Duodenal mucosa (tissue), 2 donors: ENCODE measurements around the gene SLC8A2.

ENCODE experiments used
- H3K27ac ChIP-seq: one replicate; pipeline ENCODE4 v1.7.0; 2013; ENCODE audit warnings: low read depth, low read length
- H3K27me3 ChIP-seq, 2 donors: one replicate each; pipeline ENCODE4 v1.7.0; 2013; ENCODE audit warnings: low read length in 2 of 2, control low read depth in 1 of 2; ENCODE audit not compliant: insufficient read depth in 2 of 2, control insufficient read depth in 1 of 2
- H3K36me3 ChIP-seq, 2 donors: one replicate each; pipeline ENCODE4 v1.7.0; 2013; ENCODE audit warnings: low read length in 2 of 2, control low read depth in 1 of 2; ENCODE audit not compliant: insufficient read depth in 2 of 2, control insufficient read depth in 1 of 2
- H3K4me1 ChIP-seq, 2 donors: one replicate each; pipeline ENCODE4 v1.7.0; 2013; ENCODE audit warnings: low read length in 2 of 2, control low read depth in 1 of 2; ENCODE audit not compliant: insufficient read depth in 2 of 2, control insufficient read depth in 1 of 2
- H3K4me3 ChIP-seq, 2 donors: one replicate each; pipeline ENCODE4 v1.7.0; 2013; ENCODE audit warnings: low read length in 2 of 2, low read depth in 1 of 2
- H3K9ac ChIP-seq, 2 donors: one replicate each; pipeline ENCODE4 v1.7.0; 2013; ENCODE audit warnings: low read length in 2 of 2, low read depth in 1 of 2
- H3K9me3 ChIP-seq, 2 donors: one replicate each; pipeline ENCODE4 v1.7.0; 2013; ENCODE audit warnings: low read length in 2 of 2, control low read depth in 1 of 2; ENCODE audit not compliant: control insufficient read depth in 1 of 2

SLC8A2 gene

GRCh38 chr19:47433121-47433520 lies 38.6 kb downstream of the SLC8A2 start:
- no peak overlapping the region for H3K9ac ChIP-seq
- H3K9me3 ChIP-seq, result no peaks in the 10 kb centered on the region
- H3K4me3 ChIP-seq, result no peak overlapping the region
- peaks cover 4 to 15% of the 10 kb centered on the region in 2 donors for H3K4me1 ChIP-seq
- no peaks in the 10 kb centered on the region for H3K36me3 ChIP-seq
- H3K27ac ChIP-seq, result no peak overlapping the region
- H3K27me3 ChIP-seq, result peaks cover 34 to 36% of the 10 kb centered on the region in 2 donors

GRCh38 chr19:47432499-47432898 lies 39.2 kb downstream of the SLC8A2 start:
- peaks cover 34 to 36% of the 10 kb centered on the region in 2 donors for H3K27me3 ChIP-seq
- H3K9me3 ChIP-seq, result no peaks in the 10 kb centered on the region
- no peak overlapping the region for H3K9ac ChIP-seq
- H3K27ac ChIP-seq, result no peak overlapping the region
- no peak overlapping the region for H3K4me3 ChIP-seq
- no peaks in the 10 kb centered on the region for H3K36me3 ChIP-seq
- H3K4me1 ChIP-seq, result peaks cover 5 to 21% of the 10 kb centered on the region in 2 donors

DNA sequence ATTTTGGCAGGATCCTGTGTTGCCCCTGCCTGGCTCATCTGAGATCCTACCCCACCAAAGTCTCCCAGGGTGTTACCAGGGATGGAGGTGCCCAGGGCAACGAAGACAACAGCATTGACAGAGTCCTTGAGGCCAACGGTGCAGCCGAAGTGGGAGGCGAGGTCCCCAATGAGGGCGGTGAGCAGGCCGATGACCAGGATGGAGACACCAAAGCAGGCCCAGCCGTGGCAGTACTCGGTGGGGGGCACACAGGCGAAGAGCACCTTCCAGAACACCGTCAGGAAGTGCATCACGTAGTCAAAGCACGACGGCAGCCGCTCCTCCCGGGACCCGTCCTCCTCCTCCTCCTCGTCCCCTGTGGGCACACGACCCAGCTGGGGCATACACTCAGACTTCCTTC lies 39.6 kb downstream of the SLC8A2 start:
- H3K4me3 ChIP-seq, result no peak overlapping the region
- no peak overlapping the region for H3K9ac ChIP-seq
- no peak overlapping the region for H3K27ac ChIP-seq
- H3K4me1 ChIP-seq, result peaks cover 9 to 25% of the 10 kb centered on the region in 2 donors
- no peaks in the 10 kb centered on the region for H3K36me3 ChIP-seq
- peaks cover 34% of the 10 kb centered on the region in 2 donors for H3K27me3 ChIP-seq
- H3K9me3 ChIP-seq, result no peaks in the 10 kb centered on the region

- H3K36me3 ChIP-seq, result no peaks in the 10 kb centered on the region
- H3K4me3 ChIP-seq, result peak overlapping the region in 1 of 2 donors; percentile 51
- H3K9ac ChIP-seq, result peak overlapping the region in 1 of 2 donors; percentile 18
- H3K9me3 ChIP-seq, result no peaks in the 10 kb centered on the region
- H3K4me1 ChIP-seq, result peaks cover 10 to 26% of the 10 kb centered on the region in 2 donors
- peaks cover 26 to 34% of the 10 kb centered on the region in 2 donors for H3K27me3 ChIP-seq
- H3K27ac ChIP-seq, result no peak overlapping the region
Observed at GRCh38 chr19:47430041-47430802, 41.5 kb downstream of the SLC8A2 start.

DNA sequence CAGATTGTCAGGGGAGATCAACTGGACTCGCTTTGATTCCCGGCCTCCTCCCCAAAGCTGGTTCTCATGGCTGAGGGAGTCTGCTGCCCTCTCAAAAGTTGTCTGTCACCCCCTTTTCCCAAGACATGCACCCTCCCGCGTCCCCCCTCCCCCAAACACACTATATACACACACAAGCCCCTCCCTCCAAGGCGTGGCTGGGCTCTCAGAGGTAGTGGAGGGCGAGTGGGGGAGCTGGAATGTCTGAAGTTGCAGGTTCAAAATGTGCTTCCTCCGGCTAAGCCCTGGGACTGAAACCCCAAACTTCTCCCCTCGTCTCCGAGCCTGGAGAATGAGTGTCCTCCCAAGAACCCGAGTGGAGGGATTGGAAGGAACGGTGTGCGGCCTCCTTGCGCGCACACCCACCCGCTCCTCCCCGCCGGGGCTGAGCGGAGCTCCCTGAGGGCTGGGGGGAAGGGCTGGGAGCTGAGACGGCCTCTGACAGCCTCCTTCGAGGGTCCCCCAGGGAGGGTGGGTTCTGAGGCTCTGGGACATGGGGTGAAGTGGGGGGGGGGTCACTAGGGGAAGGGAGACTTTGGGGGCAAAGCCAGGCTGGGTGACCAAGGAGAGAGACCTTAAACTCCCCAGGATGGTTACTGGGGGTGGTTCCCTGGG lies 42.4 kb downstream of the SLC8A2 start:
- no peak overlapping the region for H3K9ac ChIP-seq
- peaks cover 10 to 26% of the 10 kb centered on the region in 2 donors for H3K4me1 ChIP-seq
- H3K36me3 ChIP-seq, result no peaks in the 10 kb centered on the region
- H3K4me3 ChIP-seq, result no peak overlapping the region
- no peak overlapping the region for H3K27ac ChIP-seq
- H3K9me3 ChIP-seq, result no peaks in the 10 kb centered on the region
- peaks cover 23 to 33% of the 10 kb centered on the region in 2 donors for H3K27me3 ChIP-seq

DNA sequence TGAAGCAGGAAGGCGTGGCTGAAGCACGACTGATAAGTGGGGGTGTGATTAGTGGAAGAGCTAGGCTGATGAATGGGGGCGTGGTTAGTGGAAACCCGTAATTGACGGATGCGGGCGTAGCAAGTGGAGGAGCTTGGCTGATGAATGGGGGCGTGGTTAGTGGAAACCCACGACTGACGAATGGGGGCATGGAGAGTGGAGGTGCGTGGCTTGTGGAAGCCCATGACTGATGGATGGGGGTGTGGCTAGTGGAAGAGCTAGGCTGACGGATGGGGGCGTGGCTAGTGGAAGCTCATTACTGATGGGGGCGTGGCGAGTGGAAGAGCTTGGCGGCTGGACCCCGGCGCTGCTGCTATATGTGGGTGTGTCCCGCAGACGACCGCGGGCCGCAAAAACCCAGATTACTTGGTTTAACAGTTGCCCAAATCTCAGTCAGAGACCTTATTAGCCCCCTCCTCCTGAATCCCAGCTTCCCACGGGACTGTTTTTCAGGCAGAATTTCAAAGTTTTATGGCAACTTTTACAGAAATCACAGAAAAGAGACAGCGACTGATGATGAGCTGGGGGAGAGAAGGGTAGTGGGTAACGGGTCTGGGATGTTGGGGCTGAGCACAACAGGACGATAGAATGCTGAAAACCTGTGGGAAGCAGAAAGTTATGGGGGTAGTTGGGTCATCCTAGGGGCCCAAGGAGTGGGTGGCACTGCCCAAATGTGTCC lies 43.4 kb downstream of the SLC8A2 start:
- Histone ChIP-seq H3K27me3 (peaks cover 26 to 36% of the 10 kb centered on the region in 2 donors), H3K9ac (no peak overlapping the region), H3K4me3 (peak overlapping the region in 1 of 2 donors; percentile 2), H3K27ac (no peak overlapping the region), H3K36me3 (no peaks in the 10 kb centered on the region), H3K9me3 (no peaks in the 10 kb centered on the region), H3K4me1 (peaks cover 10 to 26% of the 10 kb centered on the region in 2 donors)

DNA sequence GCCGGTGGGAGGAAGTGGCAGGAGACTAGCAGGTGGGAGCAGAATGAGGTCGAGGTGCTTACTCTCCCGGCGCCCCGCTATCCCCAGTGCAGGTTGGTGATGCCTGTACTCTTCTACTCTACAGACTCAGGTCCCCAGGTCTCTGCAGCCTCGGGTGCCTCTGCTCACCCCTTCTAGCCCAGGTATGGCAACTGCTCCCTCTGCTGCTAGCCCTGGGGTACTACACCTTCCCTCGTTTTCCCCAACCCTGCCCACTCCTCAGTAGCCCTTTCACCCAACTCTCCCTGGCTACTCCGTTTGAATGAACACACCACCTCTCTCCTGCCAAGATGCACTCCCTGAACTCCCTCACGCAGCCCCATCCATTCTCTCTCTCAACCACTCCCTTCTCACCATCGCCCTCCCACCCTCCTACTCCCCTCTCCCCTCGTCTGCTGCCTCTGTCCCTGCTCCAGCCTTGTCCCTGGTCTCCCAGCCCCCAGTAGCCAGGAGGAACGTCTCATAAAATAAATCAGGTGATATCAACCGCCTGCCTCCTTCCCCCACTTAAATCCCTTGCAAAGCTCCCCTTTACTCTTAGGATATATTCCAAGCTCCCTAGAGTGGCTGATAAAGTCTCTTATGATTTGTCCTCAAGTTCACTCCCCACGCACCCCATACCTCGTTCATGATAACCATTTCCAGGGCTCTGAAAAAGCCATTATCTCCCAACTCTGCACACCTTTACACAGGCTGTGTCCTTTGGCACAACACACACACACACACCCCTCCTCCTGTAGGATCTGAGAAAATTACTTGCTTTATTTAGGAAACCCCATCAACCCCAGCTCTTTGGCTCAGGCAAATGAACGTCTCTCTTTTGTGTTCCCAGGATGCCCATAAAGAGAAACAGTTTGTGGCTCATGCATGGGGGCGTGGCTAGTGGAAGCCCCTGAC lies 44.2 kb downstream of the SLC8A2 start:
- Histone ChIP-seq H3K27ac (peak overlapping the region; percentile 22), H3K36me3 (no peaks in the 10 kb centered on the region), H3K4me3 (peak overlapping the region in 1 of 2 donors; percentile 2), H3K9ac (no peak overlapping the region), H3K27me3 (peaks cover 31 to 44% of the 10 kb centered on the region in 2 donors), H3K9me3 (no peaks in the 10 kb centered on the region), H3K4me1 (peaks cover 10 to 26% of the 10 kb centered on the region in 2 donors)

GRCh38 chr19:47423203-47423882 lies 48.4 kb downstream of the SLC8A2 start:
- peaks cover 47 to 56% of the 10 kb centered on the region in 2 donors for H3K27me3 ChIP-seq
- no peak overlapping the region for H3K27ac ChIP-seq
- no peaks in the 10 kb centered on the region for H3K36me3 ChIP-seq
- H3K4me3 ChIP-seq, result no peak overlapping the region
- H3K9ac ChIP-seq, result no peak overlapping the region
- no peaks in the 10 kb centered on the region for H3K9me3 ChIP-seq
- H3K4me1 ChIP-seq, result peaks cover 6 to 14% of the 10 kb centered on the region in 2 donors
